Psoas muscle (tissue), 8 donors: ENCODE measurements around the gene ZNF654. TPM values are rescaled to one million over a fixed set of nuclear protein-coding genes. Genes with fewer than 3 reads are reported as not detected.
"Not testable (repeated sequence)": the region's sequence is repeated elsewhere in the genome, so short reads cannot be mapped to it uniquely, and the experiment has no call there.

ENCODE experiments used
- ATAC-seq, 4 donors: fragments of 200-7000 bp; cut with Tn5 transposase; one replicate each; pipeline ENCODE4 v1.9.1; 2020; ENCODE audit warnings: moderate library complexity in 3 of 4, mild to moderate bottlenecking in 2 of 4
- DNase-seq, 2 donors: peaks; one replicate each; pipeline ENCODE4 v3.0.0-alpha.2; 2020
- H3K27ac ChIP-seq: fragments of 200-600 bp; one replicate; pipeline ENCODE4 v1.8.0; 2022
- H3K27me3 ChIP-seq, 3 donors: fragments of 200-600 bp in 1 of 3; one replicate each; pipeline versions ENCODE4 v1.6.1 to v1.8.0; 2013 to 2022; ENCODE audit warnings: low read length in 2 of 3, mild to moderate bottlenecking in 2 of 3, moderate library complexity in 1 of 3; ENCODE audit not compliant: insufficient read depth in 3 of 3
- H3K36me3 ChIP-seq, 2 donors: fragments of 200-600 bp in 1 of 2; one replicate each; pipeline versions ENCODE4 v1.6.1 to v1.8.0; 2013 to 2022; ENCODE audit warnings: low read depth in 1 of 2, mild to moderate bottlenecking in 1 of 2, moderate library complexity in 1 of 2; ENCODE audit not compliant: insufficient read depth in 1 of 2
- H3K4me1 ChIP-seq: fragments of 200-600 bp; one replicate; pipeline ENCODE4 v1.8.0; 2022
- H3K4me3 ChIP-seq: fragments of 200-600 bp; one replicate; pipeline ENCODE4 v1.8.0; 2022; ENCODE audit warnings: mild to moderate bottlenecking
- H3K9me3 ChIP-seq: fragments of 200-600 bp; one replicate; pipeline ENCODE4 v1.8.0; 2022
- WGBS, 3 donors: extraction: QIAGEN DNeasy Blood & Tissue Kit; methylation state at CpG; one replicate each; pipeline versions ENCODE4 v1.1.6 to v1.1.7; 2013; 5-methylcytosine and 5-hydroxymethylcytosine counted together
- intact Hi-C, 2 donors: fragments of 100-400 bp; cut with DNase I; formaldehyde crosslinking; loops; one replicate each; pipeline versions ENCODE4 v1.11.0 to v1.14.2; 2022
- polyA plus RNA-seq, 3 donors: library from polyadenylated mRNA; stranded (reverse); fragments of 200-250 nt; gene quantifications; one replicate each; pipeline ENCODE4 v1.2.3, GENCODE V29; 2013
- total RNA-seq, 4 donors: library from RNA; stranded (reverse); fragmentation: NEBNext Ultra II Directional in 2 of 4; extraction: Animal tissue kit (Norgen Biotek cat#: 25700) in 2 of 4; gene quantifications; one replicate each; pipeline versions ENCODE4 v1.2.1 to v1.2.4, GENCODE V29; 2021 to 2023
- TF ChIP-seq, protein P1 (sequence below): fragments of 200-600 bp; IDR thresholded peaks from one replicate; pipeline ENCODE4 v1.8.0; 2022; ENCODE audit warnings: antibody characterized with exemption
- donor health status: healthy with polysubstance abuse.
- donor health status: DM: no; HTN: no; CAD: no; lungs with moderate emphysema.
- donor health status: Bipolar disorder and iron deficiency.
- donor health status: healthy.
- donor health status: DM: yes; HTN: yes; CAD: no.
- donor health status: DM: no; HTN: no; CAD: no.
- donor health status: DM: no; HTN: no; CAD: no.
- donor health status: DM: yes; HTN: yes; CAD: no.

The ZNF654 gene
- total and polyA plus RNA-seq, 7 donors = 2.6 to 10.7 (median 8.9) TPM

- H3K9me3 ChIP-seq = no peaks in the 10 kb centered on the region
- H3K4me3 ChIP-seq = no peak overlapping the region
- intact Hi-C loops = loop anchor here (5.0 to 10.0 kb wide), 4 partner anchors 58 to 760 kb away; partner anchors contain the start of genes CGGBP1 (in 1 of the 2), HTR1F (in 1 of the 2) and ZNF654 (in 1 of the 2)
- WGBS, 3 donors = 94 to 98% (median 96%) methylated on average over 3 of the region's 3 CpGs
- no peaks in the 10 kb centered on the region for H3K27me3 ChIP-seq
- DNase-seq (no peak), ATAC-seq (no peak)
- H3K27ac ChIP-seq = no peak overlapping the region
- no peaks in the 10 kb centered on the region for H3K4me1 ChIP-seq
- TF ChIP-seq, protein P1, sequence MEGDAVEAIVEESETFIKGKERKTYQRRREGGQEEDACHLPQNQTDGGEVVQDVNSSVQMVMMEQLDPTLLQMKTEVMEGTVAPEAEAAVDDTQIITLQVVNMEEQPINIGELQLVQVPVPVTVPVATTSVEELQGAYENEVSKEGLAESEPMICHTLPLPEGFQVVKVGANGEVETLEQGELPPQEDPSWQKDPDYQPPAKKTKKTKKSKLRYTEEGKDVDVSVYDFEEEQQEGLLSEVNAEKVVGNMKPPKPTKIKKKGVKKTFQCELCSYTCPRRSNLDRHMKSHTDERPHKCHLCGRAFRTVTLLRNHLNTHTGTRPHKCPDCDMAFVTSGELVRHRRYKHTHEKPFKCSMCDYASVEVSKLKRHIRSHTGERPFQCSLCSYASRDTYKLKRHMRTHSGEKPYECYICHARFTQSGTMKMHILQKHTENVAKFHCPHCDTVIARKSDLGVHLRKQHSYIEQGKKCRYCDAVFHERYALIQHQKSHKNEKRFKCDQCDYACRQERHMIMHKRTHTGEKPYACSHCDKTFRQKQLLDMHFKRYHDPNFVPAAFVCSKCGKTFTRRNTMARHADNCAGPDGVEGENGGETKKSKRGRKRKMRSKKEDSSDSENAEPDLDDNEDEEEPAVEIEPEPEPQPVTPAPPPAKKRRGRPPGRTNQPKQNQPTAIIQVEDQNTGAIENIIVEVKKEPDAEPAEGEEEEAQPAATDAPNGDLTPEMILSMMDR = no peak
- H3K36me3 ChIP-seq = peaks cover 0 to 27% of the 10 kb centered on the region in 2 donors
These were observed 56.0 kb downstream of the ZNF654 start for GRCh38 chr3:88114878-88115549.

GRCh38 chr3:88117683-88118082 lies 58.6 kb downstream of the ZNF654 start:
- intact Hi-C loops = loop anchor here (10.0 kb wide), 3 partner anchors 323 to 763 kb away; partner anchors contain the start of gene HTR1F (in 1 of the 2)

DNA sequence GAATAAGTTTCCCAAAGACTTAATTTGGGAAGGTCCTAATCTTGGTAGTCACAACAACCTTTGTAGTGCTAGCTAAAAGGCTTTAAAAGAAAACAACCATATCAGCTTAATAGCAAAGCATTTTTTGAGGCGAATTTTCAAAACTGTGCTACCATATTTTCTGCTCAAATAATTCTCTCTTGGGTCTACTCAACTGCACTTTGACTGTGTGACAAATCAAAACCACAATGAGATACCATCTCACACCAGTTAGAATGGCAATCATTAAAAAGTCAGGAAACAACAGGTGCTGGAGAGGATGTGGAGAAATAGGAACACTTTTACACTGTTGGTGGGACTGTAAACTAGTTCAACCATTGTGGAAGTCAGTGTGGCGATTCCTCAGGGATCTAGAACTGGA lies 59.5 kb downstream of the ZNF654 start:
- 94 to 100% (median 98%) methylated on average over 1 of the region's 2 CpGs for WGBS, 3 donors
- not testable (repeated sequence) for H3K9me3 ChIP-seq, H3K27me3 ChIP-seq, DNase-seq, H3K4me1 ChIP-seq, H3K27ac ChIP-seq, ATAC-seq, H3K4me3 ChIP-seq
- intact Hi-C loops = loop anchor here (10.0 kb wide), 3 partner anchors 324 to 764 kb away; partner anchors contain the start of gene HTR1F (in 1 of the 2)
- peaks cover 0 to 27% of the 10 kb centered on the region in 2 donors for H3K36me3 ChIP-seq

More at GRCh38 chr3:88117683-88118082, 58.6 kb downstream of the ZNF654 start:
- H3K27me3 ChIP-seq = no peaks in the 10 kb centered on the region
- H3K36me3 ChIP-seq = peaks cover 0 to 27% of the 10 kb centered on the region in 2 donors
- TF ChIP-seq, protein P1 = no peak
- no peak overlapping the region for H3K4me3 ChIP-seq
- no peak overlapping the region for H3K27ac ChIP-seq
- ATAC-seq (no peak), DNase-seq (no peak)
- H3K9me3 ChIP-seq = no peaks in the 10 kb centered on the region
- WGBS, 3 donors = 30 to 48% (median 41%) methylated on average over 1 of the region's 1 CpG
- H3K4me1 ChIP-seq = no peaks in the 10 kb centered on the region

DNA sequence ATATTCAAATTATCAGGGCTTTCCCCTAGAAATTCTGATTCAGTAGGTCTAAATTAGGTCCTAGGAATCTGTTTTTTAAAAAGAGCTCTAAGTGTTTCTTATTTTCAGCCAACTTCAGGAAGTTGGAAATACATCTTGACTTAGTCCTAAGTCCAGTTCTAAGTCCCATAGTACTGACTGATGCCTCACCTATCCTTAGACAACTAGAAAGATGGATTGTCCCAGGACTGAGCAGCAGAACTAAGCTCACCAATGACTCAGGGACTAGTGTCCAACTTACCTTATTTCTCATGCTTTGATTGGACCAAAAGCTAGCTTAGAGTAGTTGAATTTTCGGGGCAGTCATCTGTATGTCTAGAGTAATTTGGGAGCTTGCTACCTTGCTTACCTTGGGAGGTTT lies 64.5 kb downstream of the ZNF654 start:
- H3K36me3 ChIP-seq = peaks cover 2% of the 10 kb centered on the region in 2 donors
- no peak overlapping the region for H3K27ac ChIP-seq
- 97 to 100% (median 97%) methylated on average over 1 of the region's 1 CpG for WGBS, 3 donors
- H3K4me3 ChIP-seq = no peak overlapping the region
- intact Hi-C loops = no loop called here
- TF ChIP-seq, protein P1 = no peak
- no peaks in the 10 kb centered on the region for H3K9me3 ChIP-seq
- no peak for DNase-seq
- ATAC-seq = no peak
- no peaks in the 10 kb centered on the region for H3K27me3 ChIP-seq
- H3K4me1 ChIP-seq = no peaks in the 10 kb centered on the region

DNA sequence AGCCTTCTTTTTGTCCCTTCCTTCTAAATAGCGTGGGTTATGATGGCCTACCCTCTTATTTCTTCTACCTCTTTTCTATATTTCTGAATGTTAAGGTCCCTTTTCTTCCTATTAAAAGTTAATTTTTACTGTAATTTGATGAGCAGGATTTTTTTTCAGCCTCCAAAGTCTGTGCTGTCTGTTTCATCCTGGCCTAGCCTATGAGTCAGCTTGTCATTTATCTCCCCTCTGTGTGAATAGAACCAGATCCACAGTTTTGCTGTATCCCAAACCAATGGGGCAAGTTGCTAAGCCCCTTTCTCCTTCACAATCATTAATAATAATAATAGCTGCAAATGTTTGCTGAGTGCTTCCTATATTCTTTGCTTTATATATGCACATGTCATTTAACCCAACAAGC lies 72.6 kb downstream of the ZNF654 start:
- H3K9me3 ChIP-seq = no peaks in the 10 kb centered on the region
- TF ChIP-seq, protein P1 = no peak

More for the DNA sequence above, 72.6 kb downstream of the ZNF654 start:
- Histone ChIP-seq H3K27me3 (no peaks in the 10 kb centered on the region), H3K27ac (no peak overlapping the region), H3K4me3 (no peak overlapping the region), H3K36me3 (peaks cover 2 to 49% of the 10 kb centered on the region in 2 donors), H3K4me1 (peaks cover 11% of the 10 kb centered on the region)
- no peak for ATAC-seq
- DNase-seq = no peak
- intact Hi-C loops = no loop called here
- WGBS, 3 donors = 95 to 98% (median 96%) methylated on average over 1 of the region's 1 CpG
